NT2/D1 (cell line): ENCODE measurements around the gene POMT1.
"Not testable (repeated sequence)": the region's sequence is repeated elsewhere in the genome, so short reads cannot be mapped to it uniquely, and the experiment has no call there.

Source experiments
- DNase-seq: peaks from one replicate; pipeline ENCODE4 v3.0.0-alpha.2; 2011; ENCODE audit warnings: low read depth, low spot score
- H3K27me3 ChIP-seq: 2 replicates; pipeline ENCODE4 v1.6.0; 2011; ENCODE audit warnings: mild to moderate bottlenecking; ENCODE audit not compliant: insufficient read length, insufficient read depth
- H3K36me3 ChIP-seq: 2 replicates; pipeline ENCODE4 v1.6.1; 2011; ENCODE audit warnings: mild to moderate bottlenecking, low read length, mixed read lengths; ENCODE audit not compliant: insufficient read depth, insufficient read length
- H3K4me1 ChIP-seq: 2 replicates; pipeline ENCODE4 v1.5.1; 2011; ENCODE audit not compliant: insufficient read depth, insufficient read length
- H3K4me3 ChIP-seq: 2 replicates; pipeline ENCODE4 v1.5.1; 2011; ENCODE audit warnings: low read depth; ENCODE audit not compliant: insufficient read length
- H3K9ac ChIP-seq: 2 replicates; pipeline ENCODE4 v1.6.0; 2011; ENCODE audit warnings: low read depth; ENCODE audit not compliant: insufficient read length
- H3K9me3 ChIP-seq: 2 replicates; pipeline ENCODE4 v1.5.1; 2011; ENCODE audit warnings: mild to moderate bottlenecking, low read length; ENCODE audit not compliant: insufficient read depth
- SUZ12 ChIP-seq: IDR thresholded peaks from 2 replicates; pipeline ENCODE4 v1.6.1; 2011; ENCODE audit not compliant: insufficient read length, insufficient read depth; ENCODE audit errors: extremely low read depth
- YY1 ChIP-seq: IDR thresholded peaks from 2 replicates; pipeline ENCODE4 v1.6.1; 2011; ENCODE audit not compliant: insufficient read length, insufficient read depth
- ZNF274 ChIP-seq: IDR thresholded peaks from 2 replicates; pipeline ENCODE4 v1.6.1; 2011; ENCODE audit warnings: mild to moderate bottlenecking, low read depth, low read length

POMT1 gene

GRCh38 chr9:131500377-131500776 lies 2.3 kb upstream of the POMT1 start:
- no peaks in the 10 kb centered on the region for H3K9me3 ChIP-seq
- peaks cover 56% of the 10 kb centered on the region for H3K36me3 ChIP-seq
- H3K9ac ChIP-seq = no peak overlapping the region
- peaks cover 12% of the 10 kb centered on the region for H3K4me1 ChIP-seq
- TF ChIP-seq ZNF274 (no peak), YY1 (no peak), SUZ12 (no peak)
- H3K27me3 ChIP-seq = peaks cover 6% of the 10 kb centered on the region
- no peak overlapping the region for H3K4me3 ChIP-seq
- DNase-seq = no peak

GRCh38 chr9:131500939-131501541 lies 1.7 kb upstream of the POMT1 start:
- no peak for TF ChIP-seq YY1
- TF ChIP-seq ZNF274 = no peak
- TF ChIP-seq SUZ12 = no peak
- peaks cover 12% of the 10 kb centered on the region for H3K4me1 ChIP-seq
- H3K9ac ChIP-seq = no peak overlapping the region
- peaks cover 6% of the 10 kb centered on the region for H3K27me3 ChIP-seq
- H3K4me3 ChIP-seq = no peak overlapping the region
- DNase-seq = no peak
- peaks cover 50% of the 10 kb centered on the region for H3K36me3 ChIP-seq
- no peaks in the 10 kb centered on the region for H3K9me3 ChIP-seq

GRCh38 chr9:131503626-131504465 lies 1.1 kb downstream of the POMT1 start:
- Histone ChIP-seq H3K9ac (peak overlapping the region; percentile 92), H3K4me1 (peaks cover 9% of the 10 kb centered on the region), H3K27me3 (peaks cover 6% of the 10 kb centered on the region), H3K4me3 (peak overlapping the region; percentile 85), H3K9me3 (no peaks in the 10 kb centered on the region), H3K36me3 (peaks cover 43% of the 10 kb centered on the region)
- TF ChIP-seq YY1 = no peak
- TF ChIP-seq ZNF274 = no peak
- TF ChIP-seq SUZ12 = no peak
- DNase-seq = no peak

- DNase-seq = no peak
- no peaks in the 10 kb centered on the region for H3K9me3 ChIP-seq
- TF ChIP-seq YY1 (no peak), SUZ12 (no peak), ZNF274 (no peak)
- H3K4me3 ChIP-seq = no peak overlapping the region
- peaks cover 6% of the 10 kb centered on the region for H3K27me3 ChIP-seq
- peaks cover 43% of the 10 kb centered on the region for H3K36me3 ChIP-seq
- no peak overlapping the region for H3K9ac ChIP-seq
- peaks cover 4% of the 10 kb centered on the region for H3K4me1 ChIP-seq
These were observed 2.3 kb downstream of the POMT1 start for GRCh38 chr9:131505012-131505411.

- DNase-seq = no peak
- peaks cover 8% of the 10 kb centered on the region; the same call in 1 of the 2 replicates for H3K9me3 ChIP-seq
- no peak overlapping the region for H3K9ac ChIP-seq
- TF ChIP-seq SUZ12 (no peak), YY1 (no peak), ZNF274 (no peak)
- H3K27me3 ChIP-seq = no peaks in the 10 kb centered on the region
- H3K4me1 ChIP-seq = no peaks in the 10 kb centered on the region
- peaks cover 88% of the 10 kb centered on the region for H3K36me3 ChIP-seq
- no peak overlapping the region for H3K4me3 ChIP-seq
These were observed 8.7 kb downstream of the POMT1 start for GRCh38 chr9:131511416-131511815.

GRCh38 chr9:131511880-131512279 lies 9.2 kb downstream of the POMT1 start:
- Histone ChIP-seq H3K4me1 (no peaks in the 10 kb centered on the region), H3K36me3 (peaks cover 90% of the 10 kb centered on the region), H3K27me3 (no peaks in the 10 kb centered on the region), H3K9me3 (peaks cover 8% of the 10 kb centered on the region; the same call in 1 of the 2 replicates), H3K4me3 (no peak overlapping the region), H3K9ac (no peak overlapping the region)
- no peak for TF ChIP-seq ZNF274
- TF ChIP-seq SUZ12 = no peak
- TF ChIP-seq YY1 = no peak
- no peak for DNase-seq

GRCh38 chr9:131513177-131513576 lies 10.5 kb downstream of the POMT1 start:
- H3K4me1 ChIP-seq = no peaks in the 10 kb centered on the region
- no peaks in the 10 kb centered on the region for H3K27me3 ChIP-seq
- DNase-seq = no peak
- TF ChIP-seq ZNF274 (no peak), SUZ12 (no peak), YY1 (no peak)
- H3K4me3 ChIP-seq = no peak overlapping the region
- peaks cover 8% of the 10 kb centered on the region; the same call in 1 of the 2 replicates for H3K9me3 ChIP-seq
- no peak overlapping the region for H3K9ac ChIP-seq
- H3K36me3 ChIP-seq = peaks cover 94% of the 10 kb centered on the region

- not testable (repeated sequence) for H3K4me3 ChIP-seq, H3K27me3 ChIP-seq, DNase-seq, H3K9ac ChIP-seq, H3K4me1 ChIP-seq, H3K9me3 ChIP-seq
- peaks cover 97% of the 10 kb centered on the region for H3K36me3 ChIP-seq
These were observed 12.9 kb downstream of the POMT1 start for GRCh38 chr9:131515559-131516031.
